GM21723 (cell line): ENCODE results near the gene ECHS1.
"Not testable (repeated sequence)": the region's sequence is repeated elsewhere in the genome, so short reads cannot be mapped to it uniquely, and the experiment has no call there.

Source experiments
- ATAC-seq: cut with Tn5 transposase; IDR thresholded peaks from one replicate; pipeline ENCODE4 v1.9.1; 2021; ENCODE audit warnings: mild to moderate bottlenecking, moderate library complexity; ENCODE audit not compliant: unreplicated experiment

ECHS1 gene

DNA sequence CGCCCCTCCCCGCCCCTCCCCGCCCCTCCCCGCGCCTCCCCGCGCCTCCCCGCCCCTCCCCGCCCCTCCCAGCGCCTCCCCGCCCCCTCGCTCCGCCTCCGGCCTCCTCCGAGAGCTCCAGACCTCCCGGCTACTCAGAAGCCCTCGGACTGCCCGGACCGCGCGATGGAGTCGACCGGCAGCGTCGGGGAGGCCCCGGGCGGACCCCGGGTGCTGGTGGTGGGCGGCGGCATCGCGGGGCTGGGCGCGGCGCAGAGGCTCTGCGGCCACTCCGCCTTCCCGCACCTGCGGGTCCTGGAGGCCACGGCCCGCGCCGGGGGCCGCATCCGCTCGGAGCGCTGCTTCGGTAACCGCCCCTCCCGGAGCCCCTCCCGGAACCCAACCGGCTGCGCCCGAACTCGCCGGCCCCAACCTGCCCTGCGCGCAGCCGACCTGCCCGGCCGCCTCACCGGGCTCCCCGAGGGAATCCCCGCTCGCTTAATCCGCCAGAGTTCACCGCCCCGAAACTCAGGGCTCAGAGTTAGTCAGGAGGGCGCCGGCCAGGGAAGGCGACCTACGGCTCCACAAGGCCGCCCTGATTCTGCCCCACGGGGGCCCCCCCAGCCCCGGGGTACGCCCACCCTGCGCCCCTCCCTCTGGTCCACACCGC lies 6.1 kb upstream of the ECHS1 start, which contains the start of gene PAOX:
PAOX (plus strand) TSS at position 111 of the 649 bp plus-strand sequence; CDS start at position 166, 55 bp downstream.
- peak; percentile 63 for ATAC-seq

DNA sequence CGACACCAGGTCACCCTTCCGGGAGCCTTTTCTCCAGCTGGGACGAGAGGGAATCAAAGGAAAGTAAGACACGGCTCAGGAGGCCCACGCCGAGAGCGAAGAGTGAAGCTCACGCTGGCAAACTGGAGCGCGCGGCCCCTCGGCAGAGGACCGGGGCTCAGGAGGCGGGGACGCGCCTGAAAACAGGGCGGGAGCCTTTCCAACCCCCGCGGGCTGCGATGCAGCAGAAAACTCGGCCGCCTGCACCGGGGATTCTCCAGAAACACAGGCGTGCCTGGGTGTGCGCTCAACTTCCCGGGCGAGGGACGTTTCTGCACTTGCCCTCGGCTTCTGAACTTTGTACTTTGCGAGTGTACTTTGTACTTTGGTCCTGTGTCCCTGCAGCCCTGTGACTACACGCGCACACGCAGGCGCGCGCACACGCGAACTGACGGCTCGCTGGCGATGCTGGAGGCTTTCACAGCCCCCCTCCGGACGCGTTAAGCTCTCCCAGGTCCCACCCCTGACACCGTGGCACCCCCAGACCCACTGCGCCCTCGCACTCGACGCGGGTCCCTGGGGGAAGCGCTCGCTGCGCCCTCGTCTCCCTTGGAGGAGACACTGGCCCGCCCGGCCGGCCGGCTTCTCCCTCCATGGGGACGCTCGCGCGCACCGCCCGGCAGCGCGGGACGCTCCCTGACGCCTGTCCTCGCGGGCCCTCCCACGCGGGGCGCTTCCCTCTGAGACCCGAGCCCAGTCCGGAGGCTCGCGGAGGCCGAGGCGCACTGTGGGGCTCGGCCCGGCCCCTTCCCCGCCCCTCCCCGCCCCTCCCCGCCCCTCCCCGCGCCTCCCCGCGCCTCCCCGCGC lies 5.3 kb upstream of the ECHS1 start:
- ATAC-seq: peak; percentile 42

DNA sequence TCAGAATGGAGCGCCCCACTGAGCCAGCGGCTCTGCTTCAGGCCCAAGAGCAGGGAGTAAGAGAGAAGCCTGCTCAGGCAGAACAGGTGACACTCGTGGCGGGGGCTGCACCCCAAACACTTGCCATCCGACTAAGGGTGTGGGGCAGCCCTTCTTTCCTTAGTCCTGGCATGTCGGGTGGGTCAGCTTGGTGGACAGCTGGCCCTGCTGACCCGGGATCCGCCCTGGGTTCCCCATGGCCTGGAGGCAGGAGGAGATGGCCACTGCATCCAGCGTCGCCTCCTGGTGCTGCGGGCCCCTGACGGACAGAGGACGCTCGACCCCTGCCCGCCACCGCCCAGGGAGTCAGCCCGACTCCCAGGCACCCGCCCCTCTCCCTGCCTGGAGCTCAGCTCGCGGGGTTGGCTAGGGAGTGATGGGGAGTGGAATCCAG lies 4.7 kb upstream of the ECHS1 start:
- no peak for ATAC-seq

GRCh38 chr10:133377025-133377817 lies 4.1 kb upstream of the ECHS1 start:
- no peak for ATAC-seq

GRCh38 chr10:133376183-133376582 lies 3.0 kb upstream of the ECHS1 start:
- not testable (repeated sequence) for ATAC-seq

GRCh38 chr10:133375357-133376115 lies 2.4 kb upstream of the ECHS1 start:
- ATAC-seq: no peak

GRCh38 chr10:133372507-133372906 lies 647 bp downstream of the ECHS1 start:
- no peak for ATAC-seq

DNA sequence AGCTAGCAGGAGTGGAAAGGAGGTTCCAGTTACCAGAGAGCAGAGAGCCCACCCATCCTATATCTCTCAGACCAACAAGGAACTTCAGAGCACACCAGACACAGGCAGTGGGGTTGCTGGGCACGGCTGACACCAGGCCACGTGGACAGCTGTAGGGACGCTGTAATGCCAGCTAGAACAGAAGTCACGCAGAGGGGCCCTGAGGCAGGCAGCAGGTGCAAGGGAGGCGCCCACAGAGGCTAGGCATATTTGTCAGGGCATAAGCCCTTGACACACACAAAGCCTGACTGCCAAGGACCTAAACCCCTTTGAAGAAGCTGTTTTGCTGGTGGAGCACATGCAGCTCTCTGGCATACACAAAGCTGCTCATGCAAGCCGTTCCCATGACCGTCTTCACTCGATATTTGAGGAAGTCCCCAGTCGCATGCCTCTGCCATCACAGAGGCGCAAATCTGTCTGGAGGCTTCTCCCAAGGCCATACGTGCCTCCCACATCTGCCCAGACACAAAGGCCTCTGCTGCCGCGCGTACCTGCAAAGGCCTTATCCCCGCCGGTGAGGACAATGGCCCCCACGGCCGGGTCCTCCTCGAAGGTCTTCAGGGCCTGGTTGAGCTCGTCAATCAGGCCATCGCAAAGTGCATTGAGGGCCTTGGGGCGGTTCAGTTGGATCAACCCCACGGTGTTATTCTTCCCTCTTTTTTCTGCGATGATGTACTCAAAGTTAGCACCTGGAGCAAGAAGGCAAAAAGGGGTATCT lies 2.9 kb downstream of the ECHS1 start:
- no peak for ATAC-seq

GRCh38 chr10:133368153-133368552 lies 5.0 kb downstream of the ECHS1 start:
- ATAC-seq: no peak

GRCh38 chr10:133367461-133367860 lies 5.7 kb downstream of the ECHS1 start:
- not testable (repeated sequence) for ATAC-seq

DNA sequence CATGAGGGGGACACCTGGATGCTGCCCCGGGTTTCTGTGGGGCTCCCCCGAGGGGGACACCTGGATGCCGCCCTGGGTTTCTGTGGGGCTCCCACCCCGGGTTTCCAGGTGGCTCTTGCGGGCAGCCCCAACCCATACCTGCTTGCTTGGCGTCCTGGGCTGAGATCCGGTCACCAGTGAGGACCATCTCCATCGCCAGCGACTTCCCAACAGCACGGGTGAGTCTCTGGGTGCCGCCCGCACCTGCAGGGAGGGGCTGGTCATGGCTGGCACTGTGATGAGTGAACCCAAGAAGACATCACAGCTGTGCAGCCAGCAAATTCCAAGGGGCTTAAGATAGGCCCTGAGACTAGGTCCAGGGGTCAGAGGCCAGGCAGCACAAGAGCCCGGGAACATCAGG lies 6.4 kb downstream of the ECHS1 start:
- no peak for ATAC-seq

GRCh38 chr10:133366130-133366478 lies 7.0 kb downstream of the ECHS1 start:
- no peak for ATAC-seq

DNA sequence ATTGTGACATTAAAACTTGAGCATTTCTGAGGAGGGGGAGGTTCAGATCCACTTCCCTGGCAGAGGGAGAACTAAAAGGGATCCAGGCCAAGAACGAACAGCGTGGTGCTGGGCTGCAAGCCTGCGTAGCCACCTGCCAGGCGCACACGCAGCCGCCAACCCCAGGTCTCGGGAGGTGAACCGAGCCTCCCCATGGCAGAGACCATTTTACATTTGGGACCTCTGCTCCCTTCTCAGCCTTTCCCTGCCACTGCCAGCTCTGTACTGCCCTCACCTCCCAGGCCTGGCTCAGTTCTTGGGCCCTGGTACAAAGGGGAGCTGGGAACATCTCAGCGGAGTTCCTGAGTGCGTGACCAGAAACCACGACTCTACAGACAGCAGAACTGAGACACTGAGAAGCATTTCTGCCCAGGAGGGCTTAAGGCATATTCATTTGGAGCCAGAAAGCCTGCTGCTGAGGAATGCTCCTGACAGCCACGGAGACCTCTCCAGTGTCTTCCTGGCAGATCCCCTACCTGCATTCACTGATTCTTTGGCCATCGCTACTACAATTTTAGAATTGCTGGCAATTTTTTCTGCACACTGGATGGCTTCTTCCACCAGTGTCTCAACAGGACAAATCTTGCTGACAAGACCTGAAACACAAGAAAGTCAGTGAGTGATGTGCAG lies 7.6 kb downstream of the ECHS1 start:
- no peak for ATAC-seq

DNA sequence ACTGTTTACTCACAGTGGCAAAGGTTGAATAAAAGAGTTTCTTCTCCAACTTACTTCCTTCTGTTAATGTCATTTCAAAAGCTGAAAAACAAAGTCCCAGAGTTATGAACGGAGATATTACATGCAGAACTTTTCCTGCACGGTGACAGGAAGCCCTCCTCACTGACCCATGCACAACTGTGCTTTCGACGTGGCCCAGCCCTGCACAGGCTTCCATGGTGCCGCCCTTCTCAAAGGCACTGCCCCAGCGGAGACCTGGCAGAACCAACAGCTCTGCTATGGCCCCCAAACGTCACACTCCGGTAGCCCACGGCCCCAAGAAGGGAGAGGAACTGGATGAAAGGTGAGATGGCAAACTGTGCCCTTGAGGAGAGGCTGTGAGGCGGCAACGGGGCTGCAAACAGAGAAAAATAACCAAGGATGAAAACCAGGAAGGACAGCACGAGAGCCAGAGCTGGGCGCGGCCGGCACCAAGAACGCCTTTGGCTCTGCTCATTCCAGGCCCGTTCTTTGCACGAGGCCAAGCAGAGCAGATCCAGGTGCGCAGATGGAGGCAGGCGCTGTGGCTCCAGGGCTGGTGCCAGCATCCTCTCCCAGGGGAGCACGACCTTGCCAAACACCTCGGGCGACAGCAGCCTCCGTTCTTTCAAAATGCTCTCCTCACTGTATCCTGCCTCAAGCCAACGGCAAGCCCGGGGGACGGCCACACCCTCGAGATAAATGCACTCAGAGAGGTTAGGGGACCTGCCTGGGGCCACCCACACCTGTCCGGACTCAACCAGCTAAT lies 8.3 kb downstream of the ECHS1 start:
- no peak for ATAC-seq

DNA sequence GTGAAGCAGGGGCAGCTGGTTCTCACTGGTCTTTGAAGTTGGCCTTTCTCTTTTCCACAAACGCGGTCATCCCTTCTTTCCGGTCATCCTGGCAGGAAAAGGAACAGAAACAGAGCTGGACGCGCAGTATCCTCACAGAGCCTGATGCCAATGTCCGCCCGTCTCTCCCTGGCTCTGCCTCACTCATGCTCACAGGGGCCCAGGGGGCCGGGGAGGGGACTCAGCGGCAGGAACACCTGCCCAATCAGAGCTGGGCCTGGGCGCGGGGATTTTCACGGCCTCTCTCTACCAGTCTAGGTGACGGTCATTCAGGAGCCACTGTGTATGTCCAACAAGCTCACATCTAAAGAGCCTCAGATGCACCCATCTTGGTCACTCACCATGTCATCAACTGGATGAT lies 10.3 kb downstream of the ECHS1 start:
- no peak for ATAC-seq

- no peak for ATAC-seq
Observed at GRCh38 chr10:133361773-133362441, 11.2 kb downstream of the ECHS1 start.

GRCh38 chr10:133361227-133361626 lies 11.9 kb downstream of the ECHS1 start:
- no peak for ATAC-seq

DNA sequence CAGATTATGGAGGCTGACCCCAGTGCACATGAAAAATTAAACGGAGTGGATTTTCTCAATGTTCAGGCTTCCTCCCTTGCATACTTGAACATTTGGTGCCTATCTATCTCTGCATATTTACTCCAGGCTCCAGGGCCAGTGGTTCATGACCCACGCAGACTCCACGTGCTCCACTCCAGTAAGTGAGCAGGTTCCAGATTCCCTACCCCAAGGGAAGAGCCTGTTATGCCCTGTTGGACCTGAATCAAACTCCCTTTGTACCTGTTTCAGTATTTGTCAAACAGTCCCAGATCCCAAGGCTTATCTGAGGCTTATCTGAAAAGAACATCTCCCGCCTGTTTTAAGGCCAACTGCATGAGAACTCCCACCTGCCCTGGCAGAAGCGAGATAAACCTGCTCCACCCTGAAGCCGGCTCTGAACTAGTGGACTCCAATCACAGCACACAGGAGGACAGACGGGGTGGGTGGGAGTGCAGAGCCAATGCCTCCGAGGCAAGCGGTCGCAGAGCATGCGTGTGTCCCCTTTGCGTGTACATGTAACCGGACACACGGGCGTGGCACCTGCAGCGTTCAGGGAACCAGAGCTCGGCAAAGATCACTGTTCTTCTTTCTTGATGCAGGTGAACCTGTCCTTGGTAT lies 13.1 kb downstream of the ECHS1 start:
- ATAC-seq: no peak
